Measurements from ENCODE around the gene LDLRAD4.

- TF ChIP-seq POLR2A (IDR thresholded peaks at IDR 0.05; ENCODE audit: low read depth, low read length): no peak
- TF ChIP-seq POLR2AphosphoS5 (IDR thresholded peaks at IDR 0.05; ENCODE audit: low read depth, low read length): no peak
- TF ChIP-seq TAF1 (IDR thresholded peaks at IDR 0.05; ENCODE audit: low read depth, low read length): no peak
- TF ChIP-seq SPI1 (IDR thresholded peaks at IDR 0.05; ENCODE audit: low read depth, low read length): no peak
These were observed 75.7 kb downstream of the LDLRAD4 start for GRCh38 chr18:13294309-13294708.

Data from GM12891 (cell line).